HL-60 (cell line): Measurements from ENCODE around the gene ITGA7.

Source experiments
- GABPA ChIP-seq: IDR thresholded peaks from 2 replicates; pipeline ENCODE4 v1.6.1; 2012; ENCODE audit warnings: low read depth
- POLR2AphosphoS5 ChIP-seq: IDR thresholded peaks from 2 replicates; pipeline ENCODE4 v1.6.1; 2012; ENCODE audit warnings: low read depth
- TF ChIP-seq, protein P1 (sequence below): IDR thresholded peaks from one replicate; pipeline ENCODE4 v1.5.1; 2011; ENCODE audit warnings: low read length, control low read depth, inconsistent platforms; ENCODE audit not compliant: insufficient read depth

- TF ChIP-seq POLR2AphosphoS5: no peak
- TF ChIP-seq, protein P1, sequence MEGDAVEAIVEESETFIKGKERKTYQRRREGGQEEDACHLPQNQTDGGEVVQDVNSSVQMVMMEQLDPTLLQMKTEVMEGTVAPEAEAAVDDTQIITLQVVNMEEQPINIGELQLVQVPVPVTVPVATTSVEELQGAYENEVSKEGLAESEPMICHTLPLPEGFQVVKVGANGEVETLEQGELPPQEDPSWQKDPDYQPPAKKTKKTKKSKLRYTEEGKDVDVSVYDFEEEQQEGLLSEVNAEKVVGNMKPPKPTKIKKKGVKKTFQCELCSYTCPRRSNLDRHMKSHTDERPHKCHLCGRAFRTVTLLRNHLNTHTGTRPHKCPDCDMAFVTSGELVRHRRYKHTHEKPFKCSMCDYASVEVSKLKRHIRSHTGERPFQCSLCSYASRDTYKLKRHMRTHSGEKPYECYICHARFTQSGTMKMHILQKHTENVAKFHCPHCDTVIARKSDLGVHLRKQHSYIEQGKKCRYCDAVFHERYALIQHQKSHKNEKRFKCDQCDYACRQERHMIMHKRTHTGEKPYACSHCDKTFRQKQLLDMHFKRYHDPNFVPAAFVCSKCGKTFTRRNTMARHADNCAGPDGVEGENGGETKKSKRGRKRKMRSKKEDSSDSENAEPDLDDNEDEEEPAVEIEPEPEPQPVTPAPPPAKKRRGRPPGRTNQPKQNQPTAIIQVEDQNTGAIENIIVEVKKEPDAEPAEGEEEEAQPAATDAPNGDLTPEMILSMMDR: no peak
- TF ChIP-seq GABPA: no peak
Measured at GRCh38 chr12:55704824-55705718, 2.6 kb downstream of the ITGA7 start.
